HEK293 (cell line): ENCODE data around the gene LRPPRC.

Experiments
- CTCF ChIA-PET: fragments of 350-600 bp; formaldehyde crosslinking; extraction: SDS; loops from one replicate; lab custom pipeline; 2021; ENCODE audit warnings: antibody characterized with exemption; lab: Yijun Ruan, JAX
- POLR2A ChIA-PET: fragments of 300-600 bp; formaldehyde crosslinking; extraction: SDS; loops from one replicate; lab custom pipeline; 2020; ENCODE audit warnings: antibody characterized with exemption, inconsistent platforms; lab: Yijun Ruan, JAX
- H3K27ac ChIP-seq: fragments of 200-500 bp; sonication (Bioruptor generic); 2 replicates; pipeline ENCODE4 v1.5.1; 2014; ENCODE audit warnings: low read depth, low read length, control low read depth, inconsistent platforms; ENCODE audit errors: extremely low read depth
- H3K36me3 ChIP-seq, 2 experiments: fragments of 200-500 bp in 1 of 2; sonication (Bioruptor generic) in 1 of 2; 1 replicate in 1 of 2; 2 replicates in 1 of 2; pipeline ENCODE4 v1.5.1; 2014 to 2017; ENCODE audit warnings: inconsistent platforms in 2 of 2, low read length in 2 of 2; ENCODE audit not compliant: control insufficient read depth in 2 of 2, insufficient read depth in 1 of 2
- H3K4me1 ChIP-seq: fragments of 200-500 bp; sonication (Bioruptor generic); 2 replicates; pipeline ENCODE4 v1.5.1; 2014; ENCODE audit warnings: mild to moderate bottlenecking, low read length, inconsistent platforms; ENCODE audit not compliant: control insufficient read depth, insufficient read depth
- H3K4me3 ChIP-seq: 2 replicates; pipeline ENCODE4 v1.5.1; 2011; ENCODE audit warnings: low read depth, mild to moderate bottlenecking, control low read depth, low read length, moderate library complexity
- H3K9me3 ChIP-seq: fragments of 200-500 bp; sonication (Bioruptor generic); 2 replicates; pipeline ENCODE4 v1.5.1; 2014; ENCODE audit warnings: low read depth, low read length, inconsistent platforms; ENCODE audit not compliant: control insufficient read depth, insufficient read depth
- GLI4 ChIP-seq: fragments of 450-650 bp; formaldehyde crosslinking; IDR thresholded peaks from 2 replicates; pipeline ENCODE4 v1.5.1; 2016; ENCODE audit warnings: missing biosample characterization, missing genetic modification characterization
- HOXD13 ChIP-seq: sonication (generic); formaldehyde crosslinking; IDR thresholded peaks from 2 replicates; pipeline ENCODE4 v1.8.0; 2022; ENCODE audit warnings: missing genetic modification reagents, borderline replicate concordance
- OSR2 ChIP-seq: fragments of 450-650 bp; formaldehyde crosslinking; IDR thresholded peaks from 2 replicates; pipeline ENCODE4 v1.5.1; 2016; ENCODE audit warnings: missing biosample characterization, missing genetic modification characterization
- OVOL3 ChIP-seq: fragments of 450-650 bp; formaldehyde crosslinking; IDR thresholded peaks from 2 replicates; pipeline ENCODE4 v1.5.1; 2016; ENCODE audit warnings: missing biosample characterization, missing genetic modification characterization
- PRDM1 ChIP-seq: fragments of 450-650 bp; formaldehyde crosslinking; IDR thresholded peaks from 2 replicates; pipeline ENCODE4; 2016; ENCODE audit warnings: missing biosample characterization, missing genetic modification characterization
- PRDM4 ChIP-seq: fragments of 450-650 bp; formaldehyde crosslinking; IDR thresholded peaks from 2 replicates; pipeline ENCODE4 v1.5.1; 2017; ENCODE audit warnings: missing biosample characterization, missing genetic modification characterization
- REPIN1 ChIP-seq: fragments of 450-650 bp; formaldehyde crosslinking; IDR thresholded peaks from 2 replicates; pipeline ENCODE4 v1.5.1; 2017; ENCODE audit warnings: missing biosample characterization, missing genetic modification characterization, low read depth
- SP2 ChIP-seq: fragments of 450-650 bp; formaldehyde crosslinking; IDR thresholded peaks from 2 replicates; pipeline ENCODE4 v1.5.1; 2016; ENCODE audit warnings: missing biosample characterization, missing genetic modification characterization
- ZBTB17 ChIP-seq: fragments of 450-650 bp; formaldehyde crosslinking; IDR thresholded peaks from 2 replicates; pipeline ENCODE4 v1.5.1; 2016; ENCODE audit warnings: missing biosample characterization, missing genetic modification characterization
- ZBTB7A ChIP-seq: fragments of 450-650 bp; formaldehyde crosslinking; IDR thresholded peaks from 2 replicates; pipeline ENCODE4 v1.5.1; 2016; ENCODE audit warnings: low read depth, missing biosample characterization, missing genetic modification characterization
- ZBTB8A ChIP-seq: fragments of 450-650 bp; formaldehyde crosslinking; IDR thresholded peaks from 2 replicates; pipeline ENCODE4 v1.5.1; 2016; ENCODE audit warnings: missing biosample characterization, missing genetic modification characterization
- ZNF146 ChIP-seq: fragments of 450-650 bp; formaldehyde crosslinking; IDR thresholded peaks from 2 replicates; pipeline ENCODE4 v1.5.1; 2016; ENCODE audit warnings: missing biosample characterization, missing genetic modification characterization
- ZNF155 ChIP-seq: fragments of 450-650 bp; formaldehyde crosslinking; IDR thresholded peaks from 2 replicates; pipeline ENCODE4 v1.5.1; 2016; ENCODE audit warnings: missing biosample characterization, missing genetic modification characterization
- ZNF18 ChIP-seq: fragments of 450-650 bp; formaldehyde crosslinking; IDR thresholded peaks from 2 replicates; pipeline ENCODE4 v1.5.1; 2016; ENCODE audit warnings: missing biosample characterization, missing genetic modification characterization
- ZNF223 ChIP-seq: fragments of 450-650 bp; formaldehyde crosslinking; IDR thresholded peaks from 2 replicates; pipeline ENCODE4 v1.5.1; 2016; ENCODE audit warnings: missing biosample characterization, missing genetic modification characterization
- ZNF239 ChIP-seq: fragments of 450-650 bp; formaldehyde crosslinking; IDR thresholded peaks from 2 replicates; pipeline ENCODE4 v1.5.1; 2016; ENCODE audit warnings: missing biosample characterization, missing genetic modification characterization
- ZNF280D ChIP-seq: fragments of 450-650 bp; formaldehyde crosslinking; IDR thresholded peaks from 2 replicates; pipeline ENCODE4 v1.5.1; 2016; ENCODE audit warnings: missing biosample characterization, missing genetic modification characterization
- ZNF341 ChIP-seq: fragments of 450-650 bp; formaldehyde crosslinking; IDR thresholded peaks from 2 replicates; pipeline ENCODE4; 2016; ENCODE audit warnings: low read depth, missing biosample characterization, missing genetic modification characterization
- ZNF350 ChIP-seq: fragments of 450-650 bp; formaldehyde crosslinking; IDR thresholded peaks from 2 replicates; pipeline ENCODE4 v1.5.0; 2017; ENCODE audit warnings: missing biosample characterization, mild to moderate bottlenecking, missing genetic modification characterization
- ZNF391 ChIP-seq: fragments of 450-650 bp; formaldehyde crosslinking; IDR thresholded peaks from 2 replicates; pipeline ENCODE4 v1.5.1; 2016; ENCODE audit warnings: low read depth, missing biosample characterization, missing genetic modification characterization, borderline replicate concordance
- ZNF48 ChIP-seq: fragments of 450-650 bp; formaldehyde crosslinking; IDR thresholded peaks from 2 replicates; pipeline ENCODE4 v1.5.1; 2016; ENCODE audit warnings: missing biosample characterization, missing genetic modification characterization
- ZNF629 ChIP-seq: fragments of 450-650 bp; formaldehyde crosslinking; IDR thresholded peaks from 2 replicates; pipeline ENCODE4 v1.5.1; 2017; ENCODE audit warnings: missing biosample characterization, missing genetic modification characterization
- ZNF670 ChIP-seq: fragments of 450-650 bp; formaldehyde crosslinking; IDR thresholded peaks from 2 replicates; pipeline ENCODE4 v1.5.1; 2016; ENCODE audit warnings: missing biosample characterization, missing genetic modification characterization, low read depth
- ZSCAN23 ChIP-seq: fragments of 450-650 bp; formaldehyde crosslinking; IDR thresholded peaks from 2 replicates; pipeline ENCODE4 v1.5.1; 2016; ENCODE audit warnings: missing biosample characterization, missing genetic modification characterization
- ZSCAN30 ChIP-seq: fragments of 450-650 bp; IDR thresholded peaks from 2 replicates; pipeline ENCODE4 v1.5.1; 2018; ENCODE audit warnings: missing biosample characterization, mild to moderate bottlenecking, missing genetic modification characterization, moderate library complexity
- TF ChIP-seq, protein P1 (sequence below): fragments of 450-650 bp; formaldehyde crosslinking; IDR thresholded peaks from 2 replicates; pipeline ENCODE4 v1.5.1; 2016; ENCODE audit warnings: missing biosample characterization, missing genetic modification characterization

The LRPPRC gene

DNA sequence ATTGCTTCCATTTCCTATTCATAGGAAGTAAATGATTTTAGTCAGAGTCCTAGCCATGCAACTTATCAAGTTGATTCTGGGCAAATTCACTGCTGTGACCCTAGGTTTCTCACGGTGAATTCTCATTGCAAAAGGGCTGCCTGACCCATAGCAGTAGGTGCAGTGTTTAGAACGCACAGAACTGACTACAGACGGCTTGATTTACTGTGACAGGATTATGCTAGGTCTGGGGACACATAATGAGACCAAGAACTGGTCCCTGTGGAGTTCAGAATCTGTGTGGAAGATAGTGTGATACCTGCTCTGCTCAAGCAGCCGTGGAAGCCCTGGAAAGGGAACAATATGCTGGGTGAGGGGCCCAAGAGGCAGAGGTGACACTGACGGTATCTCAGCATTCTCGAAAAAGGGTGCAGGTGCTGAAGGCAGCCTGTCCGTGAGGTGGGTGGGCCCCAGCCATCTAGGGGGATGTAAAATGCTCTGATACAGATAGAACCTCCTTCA, 110.6 kb downstream of the LRPPRC start:
- no peak for TF ChIP-seq ZNF391 (tag by site-specific recombination)
- TF ChIP-seq ZNF629 (tag by site-specific recombination), result no peak
- TF ChIP-seq SP2 (tag by site-specific recombination), result no peak
- no peak for TF ChIP-seq ZBTB8A
- no peak for TF ChIP-seq ZNF48
- no peak for TF ChIP-seq OSR2
- TF ChIP-seq ZNF350 (tag by site-specific recombination), result no peak
- TF ChIP-seq ZBTB7A (tag by site-specific recombination), result no peak
- no peak for TF ChIP-seq PRDM1 (tag by site-specific recombination)
- no peak for TF ChIP-seq OVOL3 (tag by site-specific recombination)
- no peak for TF ChIP-seq ZNF146

DNA sequence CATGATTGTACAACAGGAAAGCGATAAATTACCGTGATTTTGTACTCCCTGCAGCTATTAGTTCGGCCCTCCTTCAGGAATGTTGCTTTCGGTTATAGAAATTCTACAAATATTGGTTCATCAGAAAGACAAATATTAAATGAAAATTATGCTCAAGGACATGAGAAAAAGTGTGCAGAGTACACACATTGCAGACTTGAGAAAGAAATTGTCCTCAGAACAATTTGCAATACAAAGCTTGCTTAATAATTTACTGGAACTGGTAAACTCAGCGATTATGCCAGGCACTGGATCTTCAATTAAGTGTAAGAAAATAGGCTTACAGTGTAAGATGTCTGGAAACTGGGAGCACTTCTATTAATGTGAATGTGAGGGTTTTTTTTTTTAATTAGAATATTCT, 111.1 kb downstream of the LRPPRC start:
- H3K27ac ChIP-seq, result no peak overlapping the region
- TF ChIP-seq ZNF350 (tag by site-specific recombination), result no peak
- TF ChIP-seq REPIN1, result no peak
- TF ChIP-seq ZSCAN23, result no peak
- TF ChIP-seq ZNF670 (tag by site-specific recombination), result no peak
- no peak for TF ChIP-seq ZNF18 (tag by site-specific recombination)
- no peak for TF ChIP-seq ZNF280D (tag by site-specific recombination)
- TF ChIP-seq ZSCAN30 (tag by site-specific recombination), result no peak
- TF ChIP-seq ZBTB17 (tag by site-specific recombination), result no peak
- TF ChIP-seq ZNF223 (tag by site-specific recombination), result no peak
- no peak for TF ChIP-seq ZNF391 (tag by site-specific recombination)
- TF ChIP-seq, all 188 proteins: peak for 0
- ChIA-PET POLR2A (no interaction called here), CTCF (interaction anchor here (0.6 kb wide), 1 partner anchor 90 kb away, joined by 3 read pairs; no protein-coding TSS in a partner anchor)
- no peaks in the 10 kb centered on the region for H3K4me1 ChIP-seq
- H3K4me3 ChIP-seq, result no peak overlapping the region
- H3K36me3 ChIP-seq, result peaks cover 20 to 41% of the 10 kb centered on the region in 2 experiments
- no peaks in the 10 kb centered on the region for H3K9me3 ChIP-seq

More for the DNA sequence above, 110.6 kb downstream of the LRPPRC start:
- no peak overlapping the region for H3K4me3 ChIP-seq
- H3K4me1 ChIP-seq, result no peaks in the 10 kb centered on the region
- H3K9me3 ChIP-seq, result no peaks in the 10 kb centered on the region
- H3K36me3 ChIP-seq, result peaks cover 24 to 46% of the 10 kb centered on the region in 2 experiments
- CTCF ChIA-PET, result interaction anchor here (2.0 kb wide), 1 partner anchor 7 kb away, joined by 9 read pairs; no protein-coding TSS in a partner anchor
- POLR2A ChIA-PET, result no interaction called here
- H3K27ac ChIP-seq, result no peak overlapping the region

DNA sequence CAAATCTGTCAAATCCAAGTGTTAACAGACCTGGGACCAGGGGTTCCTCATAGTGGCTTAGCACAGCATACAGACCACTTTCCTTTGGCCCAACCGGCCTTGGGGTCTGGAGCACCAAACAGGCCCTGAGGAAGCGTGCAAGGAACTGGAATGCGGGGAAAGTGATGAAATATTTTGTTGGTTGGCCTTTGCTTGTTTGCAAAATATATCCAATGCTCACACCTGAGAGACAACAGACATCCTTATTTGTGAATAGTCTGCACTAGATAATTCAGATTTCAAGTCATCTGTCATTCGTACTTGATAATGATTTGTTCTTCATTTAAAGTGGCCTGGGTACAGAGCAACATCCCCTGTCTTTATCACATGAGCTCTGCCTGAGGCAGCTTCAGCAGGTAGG, 113.5 kb downstream of the LRPPRC start:
- Histone ChIP-seq H3K9me3 (no peaks in the 10 kb centered on the region), H3K4me3 (no peak overlapping the region), H3K27ac (no peak overlapping the region), H3K36me3 (peaks cover 4 to 18% of the 10 kb centered on the region in 2 experiments; a peak in 2 of 3 replicates), H3K4me1 (no peaks in the 10 kb centered on the region)
- ChIA-PET CTCF (interaction anchor here (0.6 kb wide), 1 partner anchor 211 kb away, joined by 3 read pairs; no protein-coding TSS in a partner anchor), POLR2A (no interaction called here)
- no peak for TF ChIP-seq PRDM4 (tag by site-specific recombination)
- TF ChIP-seq ZNF239 (tag by site-specific recombination), result no peak
- no peak for TF ChIP-seq HOXD13
- TF ChIP-seq, protein P1, sequence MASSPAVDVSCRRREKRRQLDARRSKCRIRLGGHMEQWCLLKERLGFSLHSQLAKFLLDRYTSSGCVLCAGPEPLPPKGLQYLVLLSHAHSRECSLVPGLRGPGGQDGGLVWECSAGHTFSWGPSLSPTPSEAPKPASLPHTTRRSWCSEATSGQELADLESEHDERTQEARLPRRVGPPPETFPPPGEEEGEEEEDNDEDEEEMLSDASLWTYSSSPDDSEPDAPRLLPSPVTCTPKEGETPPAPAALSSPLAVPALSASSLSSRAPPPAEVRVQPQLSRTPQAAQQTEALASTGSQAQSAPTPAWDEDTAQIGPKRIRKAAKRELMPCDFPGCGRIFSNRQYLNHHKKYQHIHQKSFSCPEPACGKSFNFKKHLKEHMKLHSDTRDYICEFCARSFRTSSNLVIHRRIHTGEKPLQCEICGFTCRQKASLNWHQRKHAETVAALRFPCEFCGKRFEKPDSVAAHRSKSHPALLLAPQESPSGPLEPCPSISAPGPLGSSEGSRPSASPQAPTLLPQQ (tag by site-specific recombination), result no peak
- TF ChIP-seq GLI4, result no peak
- no peak for TF ChIP-seq ZNF341 (tag by site-specific recombination)
- TF ChIP-seq ZNF155 (tag by site-specific recombination), result no peak
